ENCODE measurements around the gene C10orf62. TPM values are rescaled to one million over a fixed set of nuclear protein-coding genes. Genes with fewer than 3 reads are reported as not detected.

C10orf62 gene
- total and polyA plus RNA-seq, 2 experiments from 2014 or later = 0.30 TPM; not detected in 1

DNA sequence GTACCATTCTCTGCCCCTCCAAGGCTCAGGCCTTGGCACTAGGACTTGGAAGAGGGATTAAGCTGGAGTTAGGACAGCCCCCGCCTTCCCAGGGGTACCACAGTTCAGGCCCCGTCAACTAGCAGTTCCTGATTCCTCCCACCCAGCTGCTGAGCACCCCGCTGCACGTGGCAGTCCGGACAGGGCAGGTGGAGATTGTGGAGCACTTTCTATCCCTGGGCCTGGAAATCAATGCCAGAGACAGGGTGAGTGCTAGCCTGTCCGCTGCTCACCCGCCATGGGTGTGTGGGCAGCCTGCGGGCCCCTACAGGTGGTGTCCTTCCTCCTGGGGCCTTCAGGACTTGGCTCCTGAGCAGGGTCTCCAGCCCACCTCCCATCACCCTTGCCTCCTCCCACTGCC, 7.4 kb upstream of the C10orf62 start:
- DNase-seq (ENCODE audit: low read depth in 1 of 2, low spot score in 1 of 2) = no peak
- H3K27ac ChIP-seq = no peak overlapping the region
- peaks cover 5% of the 10 kb centered on the region for H3K4me1 ChIP-seq (ENCODE audit: low read depth)
- TF ChIP-seq CTCF (IDR thresholded peaks at IDR 0.05; ENCODE audit: low read depth, low read length) = no peak
- no peak overlapping the region for H3K4me3 ChIP-seq
- no peaks in the 10 kb centered on the region for H3K27me3 ChIP-seq
- no peaks in the 10 kb centered on the region for H3K9me3 ChIP-seq (ENCODE audit: low read depth)
- no peaks in the 10 kb centered on the region for H3K36me3 ChIP-seq

- Histone ChIP-seq H3K9me3 (ENCODE audit: low read depth) (no peaks in the 10 kb centered on the region), H3K4me1 (ENCODE audit: low read depth) (peaks cover 5% of the 10 kb centered on the region), H3K27ac (peak overlapping the region; percentile 4), H3K4me3 (no peak overlapping the region), H3K27me3 (no peaks in the 10 kb centered on the region), H3K36me3 (no peaks in the 10 kb centered on the region)
- TF ChIP-seq CTCF (IDR thresholded peaks at IDR 0.05; ENCODE audit: low read depth, low read length) = no peak
- DNase-seq (ENCODE audit: low read depth in 1 of 2, low spot score in 1 of 2) = no peak
Measured at GRCh38 chr10:97583476-97583875, 6.0 kb upstream of the C10orf62 start.

DNA sequence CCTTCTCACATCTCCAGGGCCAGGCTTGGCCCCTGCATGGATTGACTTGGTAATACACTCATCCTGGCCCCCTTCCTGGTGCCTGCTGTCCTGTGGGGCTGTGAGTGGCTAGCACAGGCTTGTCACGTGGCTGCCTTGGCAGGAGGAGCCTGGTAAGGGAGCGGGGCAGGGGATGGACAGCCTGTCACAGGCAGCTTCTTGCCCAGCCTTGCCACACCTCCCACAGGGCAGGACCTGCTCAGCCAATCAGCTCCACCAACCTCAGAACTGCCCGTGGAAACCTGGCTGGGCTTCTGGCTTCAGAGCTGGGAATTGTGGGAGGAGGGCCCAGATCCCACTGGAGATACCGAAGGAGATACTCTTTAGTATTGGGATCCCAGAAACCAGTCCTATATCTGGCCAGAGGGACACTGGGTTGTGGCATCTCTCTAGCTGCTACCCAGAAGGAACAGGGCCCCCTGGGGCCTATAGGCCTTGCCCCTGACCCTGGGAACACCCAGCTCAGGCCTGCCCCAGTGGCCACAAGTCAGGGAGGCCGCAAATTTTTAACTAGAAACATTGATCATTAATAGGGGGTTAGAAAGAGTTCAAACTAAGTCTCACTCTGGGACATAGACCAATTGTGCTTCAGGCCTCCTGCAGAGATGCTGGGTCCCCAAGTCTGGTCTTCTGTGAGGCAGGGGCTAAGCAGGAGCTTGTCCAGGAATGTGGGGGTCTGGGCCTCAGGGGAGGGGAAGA, 5.3 kb upstream of the C10orf62 start, which contains the start of gene HOGA1:
Gene HOGA1, plus strand, starts transcription at position 330 of the 738 bp plus-strand sequence. Its CDS starts 315 bp downstream, at position 645.
- DNase-seq (ENCODE audit: low read depth in 1 of 2, low spot score in 1 of 2) = peak; percentile 61 to 73
- H3K27ac ChIP-seq = peak within 1 kb of the TSS; percentile 4
- no peaks in the 10 kb centered on the region for H3K27me3 ChIP-seq
- no peak within 1 kb of the TSS for H3K4me3 ChIP-seq
- H3K9me3 ChIP-seq (ENCODE audit: low read depth) = no peaks in the 10 kb centered on the region
- TF ChIP-seq CTCF (IDR thresholded peaks at IDR 0.05; ENCODE audit: low read depth, low read length) = no peak
- no peaks in the 10 kb centered on the region for H3K36me3 ChIP-seq
- H3K4me1 ChIP-seq (ENCODE audit: low read depth) = peaks cover 5% of the 10 kb centered on the region

DNA sequence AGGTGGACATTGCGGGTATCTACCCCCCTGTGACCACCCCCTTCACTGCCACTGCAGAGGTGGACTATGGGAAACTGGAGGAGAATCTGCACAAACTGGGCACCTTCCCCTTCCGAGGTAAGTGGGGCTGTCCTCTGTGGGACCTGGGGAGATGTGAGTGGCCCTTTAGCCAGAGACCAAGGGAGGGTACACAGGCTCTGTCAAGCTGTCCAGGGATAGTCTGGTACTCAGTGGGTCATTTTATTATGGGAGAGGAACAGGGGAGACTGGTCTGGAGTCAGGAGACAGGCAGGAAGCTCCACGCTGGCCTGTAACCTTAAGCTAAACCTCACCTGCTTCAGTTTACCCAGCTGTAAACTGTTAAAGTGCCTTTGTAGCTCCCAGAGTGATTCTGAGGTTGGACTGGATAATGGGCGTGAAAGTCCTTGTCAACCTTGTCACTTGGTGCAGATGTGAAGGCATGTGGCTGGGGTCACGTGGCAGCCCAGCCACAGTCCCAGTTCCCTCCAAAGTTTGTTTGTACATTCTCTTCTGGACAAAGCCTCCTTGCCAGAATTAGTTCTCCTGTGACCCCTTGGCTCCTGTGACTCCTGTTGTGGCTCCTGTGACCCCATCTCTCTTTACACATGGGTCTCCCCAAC, 4.6 kb upstream of the C10orf62 start:
- Histone ChIP-seq H3K4me1 (ENCODE audit: low read depth) (peaks cover 5% of the 10 kb centered on the region), H3K36me3 (no peaks in the 10 kb centered on the region), H3K9me3 (ENCODE audit: low read depth) (no peaks in the 10 kb centered on the region), H3K4me3 (no peak overlapping the region), H3K27me3 (no peaks in the 10 kb centered on the region), H3K27ac (no peak overlapping the region)
- no peak for TF ChIP-seq CTCF (IDR thresholded peaks at IDR 0.05; ENCODE audit: low read depth, low read length)
- DNase-seq (ENCODE audit: low read depth in 1 of 2, low spot score in 1 of 2) = no peak

DNA sequence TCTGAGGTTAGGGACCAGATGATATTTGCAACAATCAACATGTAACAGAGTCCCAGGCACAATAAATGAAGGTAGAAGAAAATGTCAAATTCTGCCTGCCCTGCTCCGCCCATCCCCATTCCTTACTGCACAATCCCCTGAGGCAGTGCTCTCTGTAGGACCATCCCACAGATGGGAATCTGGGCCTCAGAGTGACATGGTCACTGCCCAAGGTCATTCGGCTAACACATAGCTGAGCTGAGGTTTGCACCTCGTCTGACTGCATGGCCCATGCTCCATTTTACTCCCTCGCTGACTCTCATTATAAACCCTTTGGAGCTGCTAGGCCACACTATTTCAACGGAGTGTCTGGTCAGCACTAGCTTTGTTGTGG, 4.1 kb upstream of the C10orf62 start:
- no peaks in the 10 kb centered on the region for H3K36me3 ChIP-seq
- H3K27me3 ChIP-seq = no peaks in the 10 kb centered on the region
- H3K4me3 ChIP-seq = no peak overlapping the region
- no peak for DNase-seq (ENCODE audit: low read depth in 1 of 2, low spot score in 1 of 2)
- TF ChIP-seq CTCF (IDR thresholded peaks at IDR 0.05; ENCODE audit: low read depth, low read length) = no peak
- H3K4me1 ChIP-seq (ENCODE audit: low read depth) = peaks cover 5% of the 10 kb centered on the region
- H3K9me3 ChIP-seq (ENCODE audit: low read depth) = no peaks in the 10 kb centered on the region
- H3K27ac ChIP-seq = no peak overlapping the region

All from cardiac muscle cell (in vitro differentiated cells and primary cell).